ENCODE results near the gene DPP10. TPM values are rescaled to one million over a fixed set of nuclear protein-coding genes. Genes with fewer than 3 reads are reported as not detected.

The DPP10 gene
- total and polyA plus RNA-seq, 2 of the 13 experiments (the other 11 are each of a cell fraction or from before 2014, with no cell fraction given): 0.95 to 1.7 TPM

DNA sequence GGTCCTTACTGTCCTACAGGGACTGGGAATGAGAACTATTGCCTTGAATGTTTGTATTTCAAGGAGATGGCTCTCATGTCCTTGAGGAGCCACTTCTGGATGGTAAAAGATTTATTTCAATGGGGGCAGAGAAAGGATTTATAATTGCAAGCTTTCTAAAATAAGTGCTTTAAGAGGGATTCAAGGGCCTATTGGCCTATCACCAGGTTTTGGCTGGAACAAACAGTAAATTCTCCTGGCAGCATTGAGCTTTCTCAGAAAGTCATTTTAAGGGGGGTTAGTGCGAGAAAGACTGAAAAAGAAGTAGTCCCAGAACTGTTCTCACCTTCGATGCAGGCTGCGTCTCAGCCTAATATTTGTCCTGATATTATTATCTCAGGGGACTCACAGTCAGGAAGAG lies 29.8 kb downstream of the DPP10 start:
- CTCF ChIA-PET (ENCODE audit: low intra/inter-chr PET ratio, low total read pairs): no interaction called here
- Histone ChIP-seq H3K36me3 (replicated peaks in 1 of 2; ENCODE audit: control insufficient read depth in 1 of 2, insufficient read depth in 2 of 2, low read length in 2 of 2) (no peaks in the 10 kb centered on the region), H3K27me3 (ENCODE audit: control insufficient read depth in 1 of 2, insufficient read depth in 2 of 2, low read length in 2 of 2) (no peaks in the 10 kb centered on the region), H4K20me1 (ENCODE audit: insufficient read depth, low read length) (no peaks in the 10 kb centered on the region), H3K27ac (ENCODE audit: extremely low read length, insufficient read depth, low read length) (no peak overlapping the region), H3K4me3 (replicated peaks in 1 of 3; ENCODE audit: insufficient read depth in 1 of 3, low read depth in 2 of 3, low read length in 3 of 3) (no peak overlapping the region), H2AFZ (ENCODE audit: low read length) (no peak overlapping the region), H3K9me3 (ENCODE audit: low read length) (no peaks in the 10 kb centered on the region), H3K4me1 (ENCODE audit: insufficient read depth, low read length) (no peaks in the 10 kb centered on the region), H3K9ac (ENCODE audit: insufficient read depth, low read depth, low read length) (no peak overlapping the region), H3K79me2 (ENCODE audit: insufficient read depth, low read length) (no peaks in the 10 kb centered on the region), H3K4me2 (ENCODE audit: low read depth, low read length) (no peak overlapping the region)
- no TSS peak for BruUV-seq (replicated peaks)
- intact Hi-C loops (cut with micrococcal nuclease; ENCODE audit: unreplicated experiment): no loop called here
- POLR2A ChIA-PET: no interaction called here
- DNase-seq (ENCODE audit: low spot score) (no peak), FAIRE-seq (no peak), ATAC-seq (no peak)
- in situ Hi-C loops (cut with HindIII; ENCODE audit: extremely low pct_ligation_motif_present, low pct_unique_long_range_greater_than_20kb): no loop called here
- WGBS (ENCODE audit: low lambda C conversion rate): 6% methylated on average over 3 of the region's 3 CpGs
- TF ChIP-seq KLF13 (CRISPR knock-in tag; IDR thresholded peaks at IDR 0.05) (no peak), HHEX (CRISPR knock-in tag; IDR thresholded peaks at IDR 0.05) (no peak), REL (CRISPR knock-in tag; conservative IDR thresholded peaks at IDR 0.05) (no peak), ZNF737 (CRISPR knock-in tag; IDR thresholded peaks at IDR 0.05; ENCODE audit: borderline replicate concordance) (no peak), ZBTB8A (CRISPR knock-in tag; IDR thresholded peaks at IDR 0.05; ENCODE audit: borderline replicate concordance, low read depth) (no peak)

DNA sequence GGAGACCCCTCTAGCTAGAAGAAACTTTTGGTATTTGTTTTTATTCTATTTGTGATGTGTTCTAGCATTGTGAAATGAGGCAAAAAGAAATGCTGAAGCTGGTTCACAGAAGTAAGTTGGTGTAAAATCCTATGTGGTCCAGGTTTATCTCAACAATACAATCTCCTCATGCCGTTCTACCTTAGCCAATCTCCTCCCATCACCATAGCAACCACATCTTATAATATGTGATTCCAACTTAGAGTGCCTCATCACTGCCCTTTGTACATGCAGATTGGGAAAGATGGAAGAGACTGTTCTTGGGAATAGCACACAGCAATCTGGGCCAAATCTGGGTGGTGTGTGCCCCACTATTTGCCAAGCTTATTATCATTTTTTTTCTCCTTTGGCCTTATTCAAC lies 30.3 kb downstream of the DPP10 start:
- no peaks in the 10 kb centered on the region for H3K27me3 ChIP-seq (ENCODE audit: control insufficient read depth in 1 of 2, insufficient read depth in 2 of 2, low read length in 2 of 2)
- no peaks in the 10 kb centered on the region for H3K4me1 ChIP-seq (ENCODE audit: insufficient read depth, low read length)
- H4K20me1 ChIP-seq (ENCODE audit: insufficient read depth, low read length): no peaks in the 10 kb centered on the region
- CTCF ChIA-PET (ENCODE audit: low intra/inter-chr PET ratio, low total read pairs): no interaction called here
- intact Hi-C loops (cut with micrococcal nuclease; ENCODE audit: unreplicated experiment) (no loop called here), in situ Hi-C loops (cut with HindIII; ENCODE audit: extremely low pct_ligation_motif_present, low pct_unique_long_range_greater_than_20kb) (no loop called here)
- BruUV-seq (replicated peaks): no TSS peak
- no peak overlapping the region for H3K4me2 ChIP-seq (ENCODE audit: low read depth, low read length)
- WGBS (ENCODE audit: low lambda C conversion rate): 4% methylated on average over 1 of the region's 1 CpG
- H3K4me3 ChIP-seq (replicated peaks in 1 of 3; ENCODE audit: insufficient read depth in 1 of 3, low read depth in 2 of 3, low read length in 3 of 3): no peak overlapping the region
- no peak overlapping the region for H3K9ac ChIP-seq (ENCODE audit: insufficient read depth, low read depth, low read length)
- no peak overlapping the region for H3K27ac ChIP-seq (ENCODE audit: extremely low read length, insufficient read depth, low read length)
- no peaks in the 10 kb centered on the region for H3K36me3 ChIP-seq (replicated peaks in 1 of 2; ENCODE audit: control insufficient read depth in 1 of 2, insufficient read depth in 2 of 2, low read length in 2 of 2)
- ATAC-seq: no peak
- H2AFZ ChIP-seq (ENCODE audit: low read length): no peak overlapping the region
- no peak for DNase-seq (ENCODE audit: low spot score)
- POLR2A ChIA-PET: no interaction called here
- no peak for FAIRE-seq
- no peaks in the 10 kb centered on the region for H3K9me3 ChIP-seq (ENCODE audit: low read length)
- no peak for TF ChIP-seq ZNF207 (IDR thresholded peaks at IDR 0.05; ENCODE audit: borderline replicate concordance)
- no peaks in the 10 kb centered on the region for H3K79me2 ChIP-seq (ENCODE audit: insufficient read depth, low read length)

Measured in HepG2 (cell line).